Measurements from ENCODE around the gene ENOX2.

ENOX2 gene

DNA sequence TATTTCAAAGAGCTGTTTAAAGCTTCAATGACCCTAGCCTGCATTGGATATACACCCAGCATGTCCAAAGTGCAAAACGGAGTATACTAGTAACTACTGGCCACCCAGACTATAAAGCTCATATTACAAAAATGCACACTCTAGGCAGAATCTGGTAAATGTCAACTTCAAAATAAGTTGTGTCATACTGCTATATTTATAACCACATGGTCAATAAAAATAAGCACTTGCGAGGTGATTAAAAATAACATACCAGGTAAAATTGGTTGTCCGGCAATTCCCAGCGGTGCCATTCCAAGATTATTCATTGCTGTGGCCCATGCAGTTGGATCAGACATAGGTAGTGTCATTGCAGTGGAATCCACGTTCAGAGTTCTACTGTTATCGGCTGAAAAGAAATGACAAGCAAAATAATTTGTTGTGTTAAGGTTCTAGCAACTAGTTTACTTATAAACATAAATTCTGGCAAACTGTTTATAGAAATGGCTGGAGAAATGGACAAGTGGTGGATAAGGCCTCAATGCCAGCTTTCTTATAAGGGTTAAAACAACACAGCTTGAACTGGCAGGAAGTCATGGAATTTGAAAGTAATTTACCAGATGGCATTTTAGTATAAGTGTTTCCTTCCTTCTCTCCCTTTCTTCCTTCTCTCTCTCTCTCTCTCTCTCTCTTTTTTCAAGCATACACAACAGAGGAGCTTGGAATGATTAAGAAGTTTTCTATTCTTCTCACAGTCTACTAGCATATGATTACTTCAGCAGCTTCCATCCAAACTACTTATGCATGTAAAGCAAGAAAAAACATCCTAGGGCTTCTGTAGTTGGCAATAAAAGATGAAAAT lies 199.9 kb downstream of the ENOX2 start:
- Histone ChIP-seq H3K9ac (ENCODE audit: low read depth, low read length) (no peak overlapping the region), H3K27me3 (ENCODE audit: control insufficient read depth, insufficient read depth, low read length) (no peaks in the 10 kb centered on the region), H3K27ac (ENCODE audit: low read depth, low read length) (no peak overlapping the region), H3K36me3 (ENCODE audit: control insufficient read depth, insufficient read depth, low read length) (no peaks in the 10 kb centered on the region), H3K4me1 (ENCODE audit: control insufficient read depth, insufficient read depth, low read length) (0 out of 2 replicates have a peak, but pooled peaks cover 5% of the 10 kb centered on the region), H3K4me3 (ENCODE audit: low read depth, low read length) (no peak overlapping the region), H3K9me3 (ENCODE audit: control insufficient read depth, insufficient read depth, low read length) (no peaks in the 10 kb centered on the region)

DNA sequence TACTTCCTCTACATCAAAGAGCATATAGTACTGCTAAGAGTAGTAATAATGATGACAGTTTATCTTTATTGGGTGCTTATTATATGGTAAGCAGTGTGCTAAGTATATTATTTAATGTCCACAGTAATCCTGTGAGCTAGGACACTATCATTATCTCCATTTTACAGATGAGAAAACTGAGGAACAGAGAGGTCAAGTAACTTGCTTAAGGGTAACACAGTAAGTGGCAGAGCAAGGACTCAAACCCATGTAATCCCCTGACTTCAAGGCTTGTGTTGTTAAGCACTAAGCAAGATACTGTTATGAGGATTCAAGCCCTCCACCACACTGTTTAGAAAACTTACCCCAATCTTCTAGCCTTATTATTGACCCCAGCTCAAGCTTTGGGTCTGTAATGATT lies 202.4 kb downstream of the ENOX2 start:
- no peak overlapping the region for H3K27ac ChIP-seq (ENCODE audit: low read depth, low read length)
- no peaks in the 10 kb centered on the region for H3K36me3 ChIP-seq (ENCODE audit: control insufficient read depth, insufficient read depth, low read length)
- H3K9ac ChIP-seq (ENCODE audit: low read depth, low read length) = no peak overlapping the region
- H3K4me1 ChIP-seq (ENCODE audit: control insufficient read depth, insufficient read depth, low read length) = no peaks in the 10 kb centered on the region
- H3K9me3 ChIP-seq (ENCODE audit: control insufficient read depth, insufficient read depth, low read length) = no peaks in the 10 kb centered on the region
- no peak overlapping the region for H3K4me3 ChIP-seq (ENCODE audit: low read depth, low read length)
- 0 out of 2 replicates have a peak, but pooled peaks cover 3% of the 10 kb centered on the region for H3K27me3 ChIP-seq (ENCODE audit: control insufficient read depth, insufficient read depth, low read length)

DNA sequence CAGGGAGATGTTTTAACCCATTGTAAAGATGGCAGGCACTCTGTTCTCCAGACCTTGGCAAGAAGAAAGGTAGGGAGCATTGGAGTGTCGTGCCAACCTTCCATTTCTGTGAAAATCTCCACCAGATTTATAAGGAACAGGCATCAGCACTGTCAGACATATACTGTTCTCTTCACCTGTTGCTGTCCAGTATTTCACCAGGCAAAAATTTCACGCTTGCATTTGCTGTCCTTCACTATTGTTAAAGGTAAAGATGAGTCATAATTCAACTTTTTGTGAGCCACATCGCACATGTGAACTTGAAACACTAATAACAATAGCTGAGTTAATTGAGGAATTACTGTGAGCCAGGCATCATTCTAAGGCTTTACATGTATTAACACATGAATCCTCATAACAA lies 203.4 kb downstream of the ENOX2 start:
- Histone ChIP-seq H3K27ac (ENCODE audit: low read depth, low read length) (no peak overlapping the region), H3K4me3 (ENCODE audit: low read depth, low read length) (no peak overlapping the region), H3K9me3 (ENCODE audit: control insufficient read depth, insufficient read depth, low read length) (no peaks in the 10 kb centered on the region), H3K27me3 (ENCODE audit: control insufficient read depth, insufficient read depth, low read length) (0 out of 2 replicates have a peak, but pooled peaks cover 3% of the 10 kb centered on the region), H3K36me3 (ENCODE audit: control insufficient read depth, insufficient read depth, low read length) (no peaks in the 10 kb centered on the region), H3K4me1 (ENCODE audit: control insufficient read depth, insufficient read depth, low read length) (no peaks in the 10 kb centered on the region), H3K9ac (ENCODE audit: low read depth, low read length) (no peak overlapping the region)

DNA sequence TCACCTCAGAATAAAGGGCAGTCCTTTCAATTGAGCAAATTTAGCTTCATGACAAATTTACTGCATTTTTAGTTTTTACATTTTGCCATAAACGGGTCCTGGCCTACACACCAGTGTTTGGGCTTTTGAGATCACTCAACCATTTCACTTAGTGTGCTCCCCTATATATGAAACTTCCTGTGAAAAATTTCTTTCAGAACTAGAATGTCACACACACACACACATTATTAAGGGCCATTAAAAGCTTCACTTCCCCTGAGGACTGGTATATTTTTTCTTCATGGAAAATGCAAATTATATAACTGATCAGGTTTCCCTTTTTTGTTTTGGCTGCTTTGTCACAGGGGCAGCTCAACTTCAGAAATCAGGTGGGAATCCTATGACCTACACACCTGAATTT lies 206.5 kb downstream of the ENOX2 start:
- Histone ChIP-seq H3K27ac (ENCODE audit: low read depth, low read length) (no peak overlapping the region), H3K4me3 (ENCODE audit: low read depth, low read length) (no peak overlapping the region), H3K9me3 (ENCODE audit: control insufficient read depth, insufficient read depth, low read length) (no peaks in the 10 kb centered on the region), H3K36me3 (ENCODE audit: control insufficient read depth, insufficient read depth, low read length) (no peaks in the 10 kb centered on the region), H3K4me1 (ENCODE audit: control insufficient read depth, insufficient read depth, low read length) (peaks cover 8% of the 10 kb centered on the region), H3K27me3 (ENCODE audit: control insufficient read depth, insufficient read depth, low read length) (0 out of 2 replicates have a peak, but pooled peaks cover 3% of the 10 kb centered on the region), H3K9ac (ENCODE audit: low read depth, low read length) (no peak overlapping the region)

DNA sequence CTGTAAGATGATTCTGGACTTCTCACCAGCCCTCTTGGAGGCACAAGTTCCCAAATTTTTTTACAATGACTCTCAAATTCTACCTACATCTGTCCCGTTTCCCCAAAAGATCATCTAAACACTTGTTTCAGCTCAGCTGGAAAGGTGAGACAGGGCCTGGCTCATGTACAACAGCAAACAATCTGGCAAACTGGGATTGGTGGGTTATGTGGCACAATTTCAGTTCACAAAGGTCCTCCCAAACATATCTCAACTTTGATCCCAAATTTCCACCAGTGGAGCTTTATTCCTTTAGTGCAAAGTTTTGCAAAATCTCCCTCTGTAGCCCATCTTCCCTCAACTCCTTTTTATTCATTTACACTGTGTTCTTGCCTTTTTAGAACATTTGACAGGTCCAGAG lies 207.1 kb downstream of the ENOX2 start:
- 0 out of 2 replicates have a peak, but pooled peaks cover 3% of the 10 kb centered on the region for H3K27me3 ChIP-seq (ENCODE audit: control insufficient read depth, insufficient read depth, low read length)
- no peaks in the 10 kb centered on the region for H3K36me3 ChIP-seq (ENCODE audit: control insufficient read depth, insufficient read depth, low read length)
- H3K9ac ChIP-seq (ENCODE audit: low read depth, low read length) = no peak overlapping the region
- no peak overlapping the region for H3K27ac ChIP-seq (ENCODE audit: low read depth, low read length)
- peaks cover 14% of the 10 kb centered on the region for H3K4me1 ChIP-seq (ENCODE audit: control insufficient read depth, insufficient read depth, low read length)
- no peaks in the 10 kb centered on the region for H3K9me3 ChIP-seq (ENCODE audit: control insufficient read depth, insufficient read depth, low read length)
- no peak overlapping the region for H3K4me3 ChIP-seq (ENCODE audit: low read depth, low read length)

DNA sequence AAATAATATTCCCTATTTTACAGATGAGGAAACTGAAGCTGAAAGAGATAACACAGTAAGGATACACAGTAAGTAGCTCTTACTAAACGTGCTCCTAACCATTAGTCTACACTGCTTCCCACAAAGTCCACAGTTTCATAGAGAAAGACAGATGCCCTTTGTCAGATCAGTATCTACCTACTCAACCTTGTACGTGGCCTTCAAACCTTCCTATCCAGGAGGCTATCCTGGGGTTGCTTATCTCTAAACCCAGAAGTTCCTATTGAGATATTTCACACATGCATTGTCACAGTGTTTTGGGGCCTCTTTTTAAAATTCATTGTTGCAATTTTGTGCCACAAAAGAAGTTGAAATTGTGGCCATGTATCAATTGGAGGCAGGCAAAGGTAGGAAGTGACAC lies 208.0 kb downstream of the ENOX2 start:
- no peak overlapping the region for H3K9ac ChIP-seq (ENCODE audit: low read depth, low read length)
- 0 out of 2 replicates have a peak, but pooled peaks cover 3% of the 10 kb centered on the region for H3K27me3 ChIP-seq (ENCODE audit: control insufficient read depth, insufficient read depth, low read length)
- no peak overlapping the region for H3K27ac ChIP-seq (ENCODE audit: low read depth, low read length)
- H3K9me3 ChIP-seq (ENCODE audit: control insufficient read depth, insufficient read depth, low read length) = no peaks in the 10 kb centered on the region
- no peak overlapping the region for H3K4me3 ChIP-seq (ENCODE audit: low read depth, low read length)
- H3K4me1 ChIP-seq (ENCODE audit: control insufficient read depth, insufficient read depth, low read length) = peaks cover 14% of the 10 kb centered on the region
- H3K36me3 ChIP-seq (ENCODE audit: control insufficient read depth, insufficient read depth, low read length) = no peaks in the 10 kb centered on the region

DNA sequence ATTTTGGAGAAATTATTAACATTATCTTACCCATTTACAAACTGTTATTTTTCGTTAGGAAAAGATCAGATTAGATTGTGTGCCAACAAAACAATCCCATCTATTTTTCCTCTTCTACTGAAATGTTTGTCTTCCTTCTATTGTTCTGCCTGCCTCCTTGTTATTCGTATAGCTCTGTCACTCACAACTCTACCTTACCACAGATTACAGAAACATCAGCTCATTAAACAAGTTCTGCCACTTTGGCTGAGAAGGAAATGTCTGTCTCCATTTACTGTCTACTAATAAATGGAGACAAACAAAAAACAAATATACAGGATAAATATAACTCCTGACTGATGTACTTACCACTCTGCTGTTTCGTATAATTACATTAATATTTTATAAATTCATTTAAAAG lies 211.4 kb downstream of the ENOX2 start:
- Histone ChIP-seq H3K9ac (ENCODE audit: low read depth, low read length) (no peak overlapping the region), H3K4me3 (ENCODE audit: low read depth, low read length) (no peak overlapping the region), H3K27ac (ENCODE audit: low read depth, low read length) (no peak overlapping the region), H3K27me3 (ENCODE audit: control insufficient read depth, insufficient read depth, low read length) (no peaks in the 10 kb centered on the region), H3K4me1 (ENCODE audit: control insufficient read depth, insufficient read depth, low read length) (peaks cover 14% of the 10 kb centered on the region), H3K36me3 (ENCODE audit: control insufficient read depth, insufficient read depth, low read length) (peaks cover 5% of the 10 kb centered on the region; the same call in 1 of the 2 replicates), H3K9me3 (ENCODE audit: control insufficient read depth, insufficient read depth, low read length) (no peaks in the 10 kb centered on the region)

DNA sequence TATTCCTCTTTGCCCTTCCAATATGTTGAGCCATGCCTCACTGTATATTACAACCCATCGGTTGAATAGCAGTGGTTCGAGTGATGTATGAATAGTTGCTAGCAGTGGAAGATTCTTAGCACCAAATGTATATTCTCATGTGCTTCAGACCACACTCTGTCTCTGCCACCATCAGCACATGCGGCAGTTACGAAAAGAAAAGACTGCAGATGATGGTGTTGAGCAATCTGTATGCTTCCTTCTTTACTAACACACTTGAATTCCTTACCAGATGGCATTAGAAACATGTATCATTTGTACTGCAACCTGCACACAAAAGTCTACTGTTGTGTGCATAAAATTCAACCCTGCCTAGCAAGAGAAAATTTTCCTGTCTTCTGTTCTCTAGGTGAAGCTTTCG lies 214.6 kb downstream of the ENOX2 start:
- Histone ChIP-seq H3K27me3 (ENCODE audit: control insufficient read depth, insufficient read depth, low read length) (no peaks in the 10 kb centered on the region; the same call in 1 of the 2 replicates), H3K4me1 (ENCODE audit: control insufficient read depth, insufficient read depth, low read length) (peaks cover 14% of the 10 kb centered on the region), H3K36me3 (ENCODE audit: control insufficient read depth, insufficient read depth, low read length) (peaks cover 5% of the 10 kb centered on the region; the same call in 1 of the 2 replicates), H3K9ac (ENCODE audit: low read depth, low read length) (no peak overlapping the region), H3K27ac (ENCODE audit: low read depth, low read length) (no peak overlapping the region), H3K9me3 (ENCODE audit: control insufficient read depth, insufficient read depth, low read length) (no peaks in the 10 kb centered on the region), H3K4me3 (ENCODE audit: low read depth, low read length) (no peak overlapping the region)

DNA sequence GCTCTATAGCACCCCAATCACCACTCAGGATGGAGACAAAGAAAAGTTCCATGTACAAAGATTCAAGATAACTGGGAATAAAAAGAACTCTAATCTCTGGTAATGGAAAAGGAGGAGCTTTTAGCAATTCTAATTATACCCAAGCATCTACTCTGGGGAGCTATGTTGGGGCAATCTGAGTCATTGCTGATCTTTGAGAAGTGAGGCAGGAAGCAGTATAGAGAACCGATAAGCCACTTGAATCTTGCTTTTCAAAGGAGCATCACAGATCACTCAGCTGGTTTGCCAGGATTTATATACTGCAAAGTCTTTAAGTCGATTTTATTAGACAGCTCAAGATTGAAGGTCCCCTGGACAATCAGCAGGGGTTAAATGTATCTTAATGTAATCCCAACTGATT lies 220.0 kb downstream of the ENOX2 start:
- H3K9me3 ChIP-seq (ENCODE audit: control insufficient read depth, insufficient read depth, low read length) = no peaks in the 10 kb centered on the region
- H3K9ac ChIP-seq (ENCODE audit: low read depth, low read length) = no peak overlapping the region
- H3K27ac ChIP-seq (ENCODE audit: low read depth, low read length) = no peak overlapping the region
- H3K4me1 ChIP-seq (ENCODE audit: control insufficient read depth, insufficient read depth, low read length) = peaks cover 8% of the 10 kb centered on the region
- no peaks in the 10 kb centered on the region; the same call in 1 of the 2 replicates for H3K27me3 ChIP-seq (ENCODE audit: control insufficient read depth, insufficient read depth, low read length)
- H3K36me3 ChIP-seq (ENCODE audit: control insufficient read depth, insufficient read depth, low read length) = no peaks in the 10 kb centered on the region
- H3K4me3 ChIP-seq (ENCODE audit: low read depth, low read length) = no peak overlapping the region

DNA sequence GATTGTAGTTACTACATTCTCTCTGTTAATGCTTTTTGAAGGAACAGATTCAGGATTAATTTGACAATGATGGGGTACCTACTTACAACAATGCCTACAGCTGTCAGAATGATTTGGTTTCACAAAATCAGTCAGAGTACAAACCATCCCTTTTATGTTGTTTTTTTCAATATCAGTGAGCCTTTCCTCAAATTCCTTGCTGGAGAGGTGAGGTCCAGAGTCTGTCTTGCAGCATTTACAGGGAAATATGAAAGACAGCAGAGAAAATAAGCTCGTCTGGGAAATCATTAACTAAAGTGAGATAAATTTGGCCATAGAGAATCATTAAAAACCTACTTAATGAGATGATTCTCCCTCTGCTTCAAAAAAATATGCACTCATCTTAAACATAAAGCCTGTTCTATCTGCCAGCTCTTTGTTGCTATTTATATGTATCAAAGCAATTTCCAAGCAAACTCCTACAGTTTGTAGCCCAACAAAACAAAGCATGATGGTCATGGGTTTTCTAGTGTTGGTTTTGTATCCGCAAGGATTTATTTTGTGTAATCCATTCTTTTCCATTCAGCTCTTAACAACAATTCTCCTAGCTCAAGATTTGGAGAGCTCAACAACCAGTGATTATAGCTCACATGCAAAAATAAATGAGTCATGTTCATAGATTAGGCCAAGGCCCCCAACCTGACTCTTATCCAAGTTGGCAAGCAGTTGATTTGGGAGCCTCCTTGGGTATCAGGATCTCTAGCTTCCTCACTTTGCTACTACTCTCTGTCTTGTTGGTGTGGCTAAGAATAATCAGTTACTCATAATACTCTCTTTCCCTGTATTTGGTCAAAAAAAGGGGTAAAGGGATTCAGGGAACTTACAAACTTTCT lies 222.6 kb downstream of the ENOX2 start:
- H3K4me3 ChIP-seq (ENCODE audit: low read depth, low read length) = no peak overlapping the region
- no peak overlapping the region for H3K9ac ChIP-seq (ENCODE audit: low read depth, low read length)
- no peak overlapping the region for H3K27ac ChIP-seq (ENCODE audit: low read depth, low read length)
- H3K4me1 ChIP-seq (ENCODE audit: control insufficient read depth, insufficient read depth, low read length) = peaks cover 8% of the 10 kb centered on the region
- H3K9me3 ChIP-seq (ENCODE audit: control insufficient read depth, insufficient read depth, low read length) = no peaks in the 10 kb centered on the region
- no peaks in the 10 kb centered on the region for H3K36me3 ChIP-seq (ENCODE audit: control insufficient read depth, insufficient read depth, low read length)
- H3K27me3 ChIP-seq (ENCODE audit: control insufficient read depth, insufficient read depth, low read length) = no peaks in the 10 kb centered on the region

DNA sequence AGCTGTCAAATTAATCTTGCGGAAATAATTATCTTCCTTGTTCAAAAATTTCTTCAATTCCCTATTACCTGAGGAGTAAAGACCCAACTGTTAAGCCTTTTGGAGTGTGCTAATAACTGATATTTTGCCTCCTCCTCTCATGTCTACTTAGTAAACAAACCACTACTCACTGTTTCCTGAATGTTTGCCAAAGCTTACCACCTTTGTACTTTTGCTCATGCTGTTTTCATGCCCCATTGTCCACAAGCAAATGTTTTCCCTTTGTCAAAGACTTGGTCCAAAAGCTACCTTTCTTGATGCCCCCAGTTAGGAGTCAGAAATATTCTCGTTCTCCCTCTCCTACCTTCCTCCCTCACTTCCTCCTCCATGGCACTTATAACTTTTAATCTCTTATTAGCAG lies 226.1 kb downstream of the ENOX2 start:
- Histone ChIP-seq H3K4me1 (ENCODE audit: control insufficient read depth, insufficient read depth, low read length) (no peaks in the 10 kb centered on the region), H3K27me3 (ENCODE audit: control insufficient read depth, insufficient read depth, low read length) (no peaks in the 10 kb centered on the region), H3K27ac (ENCODE audit: low read depth, low read length) (no peak overlapping the region), H3K4me3 (ENCODE audit: low read depth, low read length) (no peak overlapping the region), H3K36me3 (ENCODE audit: control insufficient read depth, insufficient read depth, low read length) (no peaks in the 10 kb centered on the region), H3K9ac (ENCODE audit: low read depth, low read length) (no peak overlapping the region), H3K9me3 (ENCODE audit: control insufficient read depth, insufficient read depth, low read length) (no peaks in the 10 kb centered on the region)
